Activated CD8-positive, alpha-beta memory T cell treated with anti-CD3 and anti-CD28 coated beads, Interleukin-2, amount 50 U/mL, for 1 hour (primary cell): ENCODE results near the gene LMNA.
A peak's percentile ranks its signal among the peaks of the same experiment; 100 is the strongest.
"Not testable (repeated sequence)": the region's sequence is repeated elsewhere in the genome, so short reads cannot be mapped to it uniquely, and the experiment has no call there.

ENCODE experiments used
- DNase-seq: peaks from one replicate; pipeline ENCODE4 v3.0.0-alpha.2; 2020; ENCODE audit errors: extremely low read depth

Gene LMNA

DNA sequence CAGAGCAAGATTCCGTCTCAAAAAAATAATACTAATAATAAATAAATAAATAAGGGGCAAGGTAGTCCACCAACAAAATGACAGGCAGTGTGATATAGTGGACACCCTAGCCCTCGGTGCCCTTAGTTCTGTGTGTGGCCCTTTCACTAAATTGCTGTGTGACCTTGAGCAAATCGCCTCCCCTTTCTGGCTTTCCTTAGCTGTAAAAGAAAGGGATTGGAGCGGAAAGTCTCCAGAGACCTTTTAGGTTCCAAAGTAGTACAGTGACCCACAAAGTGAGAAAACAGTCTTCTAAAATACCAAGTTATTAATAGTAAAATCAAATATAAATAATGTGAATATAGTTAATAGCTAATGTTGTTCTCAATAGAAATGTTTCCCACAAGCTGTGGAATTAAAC is 7.6 kb downstream of the LMNA start:
- no peak for DNase-seq

DNA sequence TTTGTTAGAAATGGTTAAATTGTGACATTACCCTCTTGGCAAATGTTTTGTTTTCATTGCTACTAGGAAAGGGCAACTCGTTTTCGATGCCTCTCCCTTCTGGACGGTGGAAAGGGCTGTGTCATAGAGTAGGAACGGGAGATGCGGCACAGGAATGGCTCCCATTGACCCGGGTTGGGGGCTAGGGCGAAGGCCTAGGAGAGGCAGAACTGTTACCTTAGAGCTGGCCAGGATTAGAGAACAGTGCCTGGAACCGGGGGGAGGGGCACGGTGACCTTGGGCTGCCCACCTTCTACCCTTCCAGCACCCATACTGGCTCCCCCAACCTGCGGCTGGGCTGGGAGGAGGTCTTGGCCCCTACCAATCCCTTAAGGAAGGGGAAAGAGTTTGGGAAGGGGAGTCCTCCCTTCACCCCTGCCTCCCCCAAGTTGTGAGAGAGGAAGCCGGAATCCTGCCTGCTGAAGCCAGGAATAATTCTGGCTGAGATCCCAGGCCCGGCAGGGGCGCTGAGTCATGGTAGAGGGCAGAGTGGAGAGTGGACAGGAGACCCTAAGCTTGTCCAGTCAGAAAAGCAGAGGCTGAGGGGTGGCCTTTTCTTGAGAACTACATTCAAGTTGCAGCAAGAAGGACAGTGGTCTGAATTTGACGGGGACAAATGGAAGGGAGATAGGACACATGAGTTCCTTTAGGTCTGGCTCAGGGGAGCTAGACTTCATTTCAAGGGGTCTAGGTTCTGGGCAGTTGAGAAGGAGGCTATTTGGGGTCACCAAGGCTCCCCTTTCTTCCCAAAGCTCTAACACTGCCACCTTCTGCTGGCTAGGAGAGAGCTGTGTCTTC is 8.2 kb downstream of the LMNA start:
- DNase-seq: no peak

DNA sequence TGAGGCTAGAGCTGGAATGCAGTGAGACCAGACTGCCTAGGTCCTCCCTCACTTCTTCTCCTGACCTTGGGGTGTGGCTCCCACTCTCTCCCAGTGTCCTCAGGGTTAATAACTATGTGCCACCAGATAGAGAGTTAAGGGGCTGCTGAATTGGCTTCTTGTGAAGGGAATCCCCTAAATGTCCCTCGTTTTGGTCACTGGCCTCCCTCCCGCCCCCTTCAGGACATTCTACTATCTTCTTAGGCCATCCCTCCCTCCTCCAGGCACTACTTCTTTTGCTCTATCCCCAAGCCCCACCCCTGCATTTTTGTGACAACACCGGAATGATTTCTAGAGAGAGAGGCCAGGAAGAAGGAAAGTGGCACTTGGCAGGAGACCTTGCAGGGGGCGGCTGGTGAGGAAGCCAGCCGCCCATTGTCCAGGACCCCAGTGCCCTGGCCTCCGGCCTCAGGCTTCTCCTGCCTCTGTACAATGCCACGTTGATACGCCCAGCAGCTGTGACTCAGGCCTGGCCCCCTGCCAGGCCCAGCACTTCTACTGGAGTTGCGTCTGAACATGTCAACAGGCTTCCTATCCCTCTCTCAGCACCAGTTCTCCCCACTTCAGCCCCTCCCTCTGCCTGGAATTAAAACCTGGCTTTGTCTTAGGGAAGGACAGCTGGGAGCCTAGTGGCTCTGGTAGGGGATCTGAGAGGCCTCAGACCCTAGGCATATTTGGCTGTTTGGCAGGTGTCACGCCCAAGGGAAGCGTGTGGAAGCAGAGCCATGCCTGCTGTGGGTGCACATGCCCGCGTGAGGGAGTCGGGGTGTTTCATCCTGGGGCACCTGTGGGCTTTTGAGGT is 9.1 kb downstream of the LMNA start:
- no peak for DNase-seq

DNA sequence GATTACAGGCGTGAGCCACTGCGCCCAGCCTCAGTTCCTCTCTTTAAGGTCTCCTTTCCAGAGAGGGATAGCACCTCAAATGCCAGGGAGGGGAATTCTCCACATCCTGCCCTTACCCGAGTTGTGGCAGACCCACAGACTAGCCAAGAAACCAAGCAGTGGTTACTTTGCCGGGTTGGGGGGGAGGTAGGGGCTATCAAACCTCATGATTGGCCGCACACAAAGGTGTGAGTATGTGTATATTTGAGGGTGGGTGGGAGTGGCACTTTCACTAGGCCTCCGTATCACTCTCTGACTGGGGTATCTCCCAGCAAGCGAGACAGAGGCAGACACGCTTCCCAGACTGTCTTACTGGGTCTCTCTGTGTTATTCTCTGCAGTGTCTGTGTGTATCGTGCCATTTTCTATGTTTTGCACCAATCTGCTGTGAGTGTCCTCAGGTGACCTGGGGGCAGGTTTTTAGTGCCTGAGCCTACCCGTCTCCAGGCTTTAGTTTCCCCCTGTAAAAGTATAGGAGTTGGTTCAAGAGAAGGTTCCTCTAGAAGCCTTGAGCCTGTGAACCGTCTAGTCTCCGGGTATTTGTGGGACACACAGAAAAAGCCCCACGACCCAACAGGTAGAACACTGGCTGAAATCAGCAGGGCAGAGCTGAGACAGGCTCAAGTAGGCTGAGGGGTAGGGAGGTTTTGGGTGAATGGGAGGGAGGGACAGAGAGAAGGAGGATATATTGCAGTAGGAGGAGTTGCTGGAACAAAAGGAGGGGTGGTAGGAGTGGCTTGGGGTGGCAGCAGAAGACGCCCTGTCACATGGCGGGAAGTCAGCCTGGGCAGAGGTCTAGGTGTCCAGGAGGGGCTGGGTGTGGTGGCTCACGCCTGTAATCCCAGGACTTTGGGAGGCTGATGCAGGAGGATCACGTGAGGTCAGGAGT is 10.3 kb downstream of the LMNA start:
- DNase-seq: no peak

DNA sequence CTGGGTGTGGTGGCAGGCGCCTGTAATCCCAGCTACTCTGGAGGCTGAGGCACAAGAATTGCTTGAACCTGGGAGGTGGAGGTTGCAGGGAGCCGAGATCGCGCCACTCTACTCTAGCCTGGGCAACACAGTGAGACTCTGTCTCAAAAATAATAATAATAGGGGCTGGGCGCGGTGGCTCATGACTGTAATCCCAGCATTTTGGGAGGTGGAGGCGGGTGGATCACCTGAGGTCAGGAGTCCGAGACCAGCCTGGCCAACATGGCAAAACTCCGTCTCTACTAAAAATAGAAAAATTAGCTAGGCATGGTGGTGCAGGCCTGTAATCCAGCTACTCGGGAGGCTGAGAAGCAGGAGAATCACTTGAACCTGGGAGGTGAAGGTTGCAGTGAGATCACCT is 11.0 kb downstream of the LMNA start:
- not testable (repeated sequence) for DNase-seq

DNA sequence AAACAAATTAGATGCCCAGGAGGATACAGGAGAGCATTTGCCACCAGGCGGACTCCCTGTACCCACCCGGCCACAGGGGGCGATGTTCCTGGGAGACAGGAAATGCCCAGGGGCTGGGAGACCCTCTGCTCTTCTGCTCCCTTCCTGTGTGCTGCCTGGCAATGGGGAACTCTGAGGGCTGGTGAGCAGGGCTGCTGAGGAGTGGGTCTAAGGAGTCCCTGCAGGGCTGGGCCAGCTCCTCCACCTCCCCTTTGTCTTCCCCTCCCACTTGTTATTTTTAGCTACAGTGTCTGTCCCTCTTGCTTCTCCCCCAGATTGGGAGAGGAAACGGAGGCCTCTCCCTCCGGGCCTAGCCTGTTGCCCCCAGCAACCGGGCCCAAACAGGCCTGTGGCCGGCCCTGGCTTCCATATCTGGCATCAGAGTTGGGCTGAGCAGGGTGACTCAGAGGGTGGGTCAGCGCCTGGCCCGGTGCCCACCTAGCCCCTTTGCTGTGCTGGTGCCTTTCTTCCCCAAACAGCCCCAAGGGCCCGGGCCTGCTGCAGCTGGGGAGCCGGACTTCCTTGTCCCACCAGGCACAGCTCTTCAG is 11.6 kb downstream of the LMNA start:
- DNase-seq: no peak

DNA sequence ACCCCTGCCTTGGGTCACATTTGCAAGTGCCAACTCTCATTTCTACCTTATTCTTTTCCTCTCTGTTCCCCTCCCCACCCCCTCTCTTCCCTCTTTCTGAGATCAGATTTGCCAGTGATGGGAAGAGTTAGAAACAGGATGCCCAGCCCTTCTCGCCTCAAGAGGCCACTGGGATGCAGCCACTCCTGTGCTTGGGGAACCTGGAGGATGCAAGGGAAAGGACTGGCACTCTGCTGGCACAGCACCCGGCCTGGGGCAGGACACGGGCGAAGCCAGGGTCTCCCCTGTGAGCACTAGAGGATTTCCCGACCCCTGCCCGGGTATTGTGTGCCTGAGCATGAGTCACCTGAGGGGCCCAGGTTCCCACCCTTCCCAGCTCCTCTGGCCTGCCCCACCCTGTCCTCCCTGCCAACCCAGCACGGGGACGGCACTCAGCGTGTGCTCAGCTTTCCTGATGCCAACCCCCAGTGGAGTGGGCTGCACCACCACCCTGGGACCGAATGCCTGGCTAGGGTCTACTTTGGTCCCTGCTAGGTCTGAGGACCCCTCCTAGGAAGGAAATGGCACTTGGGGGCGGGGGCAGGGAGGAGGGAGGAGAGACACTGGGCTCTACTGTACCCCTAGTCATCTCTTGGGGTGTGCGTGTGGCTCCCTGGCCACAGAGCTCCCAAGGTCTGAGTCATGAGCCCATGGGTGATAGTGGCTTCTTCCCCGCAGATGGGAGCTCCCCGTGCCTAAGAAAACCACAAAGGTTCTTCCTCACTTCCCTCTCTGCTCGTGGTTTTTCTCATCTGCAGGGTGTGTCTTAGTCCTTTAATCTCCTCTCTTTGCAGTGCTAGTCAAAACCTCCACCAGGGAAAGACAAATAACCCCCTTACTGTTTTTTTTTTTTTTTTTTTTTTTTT is 12.4 kb downstream of the LMNA start:
- DNase-seq: peak; percentile 84

DNA sequence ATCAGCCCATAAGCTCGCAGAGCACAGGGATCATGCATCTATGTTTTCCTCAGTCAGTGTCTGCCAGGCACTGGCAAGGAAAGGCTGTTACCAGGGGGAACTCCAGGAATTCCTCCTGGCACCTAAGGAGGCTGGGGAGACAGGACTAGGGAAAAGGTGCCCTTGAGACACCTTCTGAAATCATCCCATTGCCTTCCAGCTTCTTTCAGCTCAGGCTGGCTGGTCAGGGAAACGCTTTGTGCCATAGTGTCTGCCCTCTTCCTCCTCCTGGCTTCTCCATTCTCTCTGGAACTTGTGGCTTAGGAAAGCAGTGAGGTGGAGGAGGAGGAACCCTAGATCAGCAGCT is 13.8 kb downstream of the LMNA start:
- no peak for DNase-seq

DNA sequence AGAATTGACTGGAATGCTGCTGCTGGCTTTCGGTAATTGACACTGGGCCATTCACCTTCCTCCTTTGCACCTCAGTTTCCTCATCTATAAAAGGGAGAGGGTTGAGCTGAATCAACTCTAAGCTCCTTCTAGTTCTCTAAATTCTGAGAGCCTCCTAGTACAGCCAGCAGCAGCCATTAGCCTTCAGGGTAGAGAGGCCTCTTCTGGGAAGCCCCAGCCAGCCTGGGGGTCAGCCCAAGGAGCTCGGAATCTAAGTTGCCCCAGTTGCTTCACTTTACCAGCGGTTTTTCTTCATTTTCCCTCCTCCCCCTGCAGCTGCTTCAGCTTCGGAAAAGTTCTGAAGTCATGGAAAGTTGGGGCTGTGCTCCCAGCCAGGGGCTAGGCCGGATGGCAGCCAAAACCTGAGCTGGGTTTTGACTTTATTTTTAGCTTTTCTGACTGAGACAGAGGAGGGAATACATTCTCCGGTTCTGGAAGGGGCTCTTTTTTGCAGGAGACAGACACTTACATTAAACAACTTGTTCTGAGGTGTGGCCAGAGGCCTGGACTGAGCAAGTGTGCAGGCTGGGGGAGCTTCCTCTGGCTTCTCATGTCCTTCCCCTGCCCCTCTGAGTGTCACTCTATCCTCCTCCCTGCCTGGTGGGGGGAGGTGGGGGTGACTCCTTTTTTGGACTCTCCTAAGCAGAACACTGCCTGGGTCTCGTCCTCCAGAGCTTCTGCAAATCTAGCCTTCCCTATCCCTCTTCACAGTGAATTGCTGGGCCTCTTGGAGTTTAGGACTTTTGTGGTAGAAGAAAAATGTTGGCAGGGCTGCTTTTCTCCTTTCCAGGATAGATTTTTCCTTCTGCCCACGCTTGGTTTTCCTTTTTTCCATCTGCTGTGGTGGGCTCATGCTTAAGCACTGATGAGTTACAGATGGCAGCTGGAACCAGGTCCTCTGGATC is 14.4 kb downstream of the LMNA start:
- no peak for DNase-seq

DNA sequence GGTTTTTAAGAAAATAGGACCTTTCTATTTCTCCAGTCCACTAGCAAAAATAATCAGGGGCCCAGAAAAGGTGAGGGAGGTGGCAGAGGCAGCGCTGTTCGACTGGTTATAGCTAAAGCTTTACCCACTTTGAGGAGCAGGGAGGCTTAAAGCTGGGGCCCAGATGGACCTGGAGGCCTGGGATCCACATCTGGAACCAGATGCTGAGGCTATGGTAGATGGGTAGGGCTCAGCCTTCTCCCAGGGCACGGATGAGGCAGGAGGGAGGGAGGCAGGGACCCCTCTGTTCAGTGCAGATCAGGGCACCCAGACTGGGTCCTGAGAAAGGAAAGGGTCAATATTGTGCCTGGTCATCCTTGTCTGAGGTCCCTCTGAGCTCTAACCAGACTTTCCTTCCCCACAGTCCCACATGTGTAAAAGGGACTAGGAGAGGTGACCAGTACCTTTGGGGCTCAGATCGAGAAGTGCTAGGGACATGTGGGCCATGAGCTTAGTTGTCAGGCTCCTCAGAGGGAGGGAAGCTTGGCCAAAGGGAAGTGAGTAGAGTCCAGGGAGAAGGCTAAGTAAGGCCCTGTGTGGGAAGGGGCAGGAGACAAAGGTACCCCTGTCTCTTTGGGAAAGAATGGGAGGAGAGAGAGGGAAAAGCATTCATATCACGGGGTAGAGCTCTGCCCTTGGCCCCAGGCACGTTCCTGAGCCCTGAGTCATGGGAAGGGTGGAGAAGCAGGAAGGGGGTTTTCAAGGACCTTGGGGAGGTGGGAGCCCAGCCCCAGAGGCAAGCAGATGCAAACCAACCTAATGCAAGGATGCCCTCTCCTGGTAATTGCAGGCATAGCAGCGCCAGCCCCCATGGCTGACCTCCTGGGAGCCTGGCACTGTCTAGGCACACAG is 15.4 kb downstream of the LMNA start:
- DNase-seq: no peak

DNA sequence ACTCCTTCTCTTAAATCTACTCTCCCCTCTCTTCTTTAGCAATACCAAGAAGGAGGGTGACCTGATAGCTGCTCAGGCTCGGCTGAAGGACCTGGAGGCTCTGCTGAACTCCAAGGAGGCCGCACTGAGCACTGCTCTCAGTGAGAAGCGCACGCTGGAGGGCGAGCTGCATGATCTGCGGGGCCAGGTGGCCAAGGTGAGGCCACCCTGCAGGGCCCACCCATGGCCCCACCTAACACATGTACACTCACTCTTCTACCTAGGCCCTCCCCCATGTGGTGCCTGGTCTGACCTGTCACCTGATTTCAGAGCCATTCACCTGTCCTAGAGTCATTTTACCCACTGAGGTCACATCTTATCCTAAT is 16.0 kb downstream of the LMNA start:
- DNase-seq: no peak

DNA sequence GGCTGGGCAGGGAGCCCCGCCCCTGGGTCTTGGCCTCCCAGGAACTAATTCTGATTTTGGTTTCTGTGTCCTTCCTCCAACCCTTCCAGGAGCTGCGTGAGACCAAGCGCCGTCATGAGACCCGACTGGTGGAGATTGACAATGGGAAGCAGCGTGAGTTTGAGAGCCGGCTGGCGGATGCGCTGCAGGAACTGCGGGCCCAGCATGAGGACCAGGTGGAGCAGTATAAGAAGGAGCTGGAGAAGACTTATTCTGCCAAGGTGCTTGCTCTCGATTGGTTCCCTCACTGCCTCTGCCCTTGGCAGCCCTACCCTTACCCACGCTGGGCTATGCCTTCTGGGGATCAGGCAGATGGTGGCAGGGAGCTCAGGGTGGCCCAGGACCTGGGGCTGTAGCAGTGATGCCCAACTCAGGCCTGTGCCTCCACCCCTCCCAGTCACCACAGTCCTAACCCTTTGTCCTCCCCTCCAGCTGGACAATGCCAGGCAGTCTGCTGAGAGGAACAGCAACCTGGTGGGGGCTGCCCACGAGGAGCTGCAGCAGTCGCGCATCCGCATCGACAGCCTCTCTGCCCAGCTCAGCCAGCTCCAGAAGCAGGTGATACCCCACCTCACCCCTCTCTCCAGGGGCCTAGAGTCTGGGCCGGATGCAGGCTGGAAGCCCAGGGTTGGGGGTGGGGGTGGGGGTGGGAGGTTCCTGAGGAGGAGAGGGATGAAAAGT is 20.4 kb downstream of the LMNA start:
- no peak for DNase-seq

DNA sequence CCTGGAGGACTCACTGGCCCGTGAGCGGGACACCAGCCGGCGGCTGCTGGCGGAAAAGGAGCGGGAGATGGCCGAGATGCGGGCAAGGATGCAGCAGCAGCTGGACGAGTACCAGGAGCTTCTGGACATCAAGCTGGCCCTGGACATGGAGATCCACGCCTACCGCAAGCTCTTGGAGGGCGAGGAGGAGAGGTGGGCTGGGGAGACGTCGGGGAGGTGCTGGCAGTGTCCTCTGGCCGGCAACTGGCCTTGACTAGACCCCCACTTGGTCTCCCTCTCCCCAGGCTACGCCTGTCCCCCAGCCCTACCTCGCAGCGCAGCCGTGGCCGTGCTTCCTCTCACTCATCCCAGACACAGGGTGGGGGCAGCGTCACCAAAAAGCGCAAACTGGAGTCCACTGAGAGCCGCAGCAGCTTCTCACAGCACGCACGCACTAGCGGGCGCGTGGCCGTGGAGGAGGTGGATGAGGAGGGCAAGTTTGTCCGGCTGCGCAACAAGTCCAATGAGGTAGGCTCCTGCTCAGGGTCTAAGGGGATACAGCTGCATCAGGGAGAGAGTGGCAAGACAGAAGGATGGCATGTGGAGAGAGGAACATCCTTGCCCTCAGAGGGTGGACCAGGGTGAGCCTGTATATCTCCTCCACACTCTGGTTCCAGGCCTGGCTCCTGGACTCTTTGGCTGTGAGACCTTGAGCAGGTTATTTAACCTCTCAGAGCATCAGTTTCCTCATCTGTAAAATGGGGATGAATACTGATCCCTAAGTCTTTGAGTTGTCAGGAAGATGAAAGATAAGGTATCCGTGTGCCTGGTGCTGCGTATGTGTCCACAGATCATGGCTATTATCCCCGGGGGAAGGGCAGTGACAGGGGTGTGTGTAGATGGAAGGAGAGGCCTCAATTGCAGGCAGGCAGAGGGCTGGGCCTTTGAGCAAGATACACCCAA is 21.7 kb downstream of the LMNA start:
- no peak for DNase-seq

DNA sequence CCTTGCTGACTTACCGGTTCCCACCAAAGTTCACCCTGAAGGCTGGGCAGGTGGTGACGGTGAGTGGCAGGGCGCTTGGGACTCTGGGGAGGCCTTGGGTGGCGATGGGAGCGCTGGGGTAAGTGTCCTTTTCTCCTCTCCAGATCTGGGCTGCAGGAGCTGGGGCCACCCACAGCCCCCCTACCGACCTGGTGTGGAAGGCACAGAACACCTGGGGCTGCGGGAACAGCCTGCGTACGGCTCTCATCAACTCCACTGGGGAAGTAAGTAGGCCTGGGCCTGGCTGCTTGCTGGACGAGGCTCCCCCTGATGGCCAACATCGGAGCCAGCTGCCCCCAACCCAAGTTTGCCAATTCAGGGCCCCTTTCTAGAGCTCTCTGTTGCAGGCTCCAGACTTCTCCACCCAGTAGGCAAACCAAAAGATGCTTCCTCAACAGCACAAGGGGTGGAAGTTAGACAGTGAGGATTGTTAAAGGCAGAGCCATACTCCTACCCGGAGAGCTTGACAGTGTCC is 22.5 kb downstream of the LMNA start:
- no peak for DNase-seq

DNA sequence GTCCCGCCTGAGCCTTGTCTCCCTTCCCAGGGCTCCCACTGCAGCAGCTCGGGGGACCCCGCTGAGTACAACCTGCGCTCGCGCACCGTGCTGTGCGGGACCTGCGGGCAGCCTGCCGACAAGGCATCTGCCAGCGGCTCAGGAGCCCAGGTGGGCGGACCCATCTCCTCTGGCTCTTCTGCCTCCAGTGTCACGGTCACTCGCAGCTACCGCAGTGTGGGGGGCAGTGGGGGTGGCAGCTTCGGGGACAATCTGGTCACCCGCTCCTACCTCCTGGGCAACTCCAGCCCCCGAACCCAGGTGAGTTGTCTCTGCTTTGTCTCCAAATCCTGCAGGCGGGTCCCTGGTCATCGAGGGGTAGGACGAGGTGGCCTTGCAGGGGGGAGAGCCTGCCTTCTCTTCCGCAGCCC is 24.0 kb downstream of the LMNA start:
- DNase-seq: no peak

DNA sequence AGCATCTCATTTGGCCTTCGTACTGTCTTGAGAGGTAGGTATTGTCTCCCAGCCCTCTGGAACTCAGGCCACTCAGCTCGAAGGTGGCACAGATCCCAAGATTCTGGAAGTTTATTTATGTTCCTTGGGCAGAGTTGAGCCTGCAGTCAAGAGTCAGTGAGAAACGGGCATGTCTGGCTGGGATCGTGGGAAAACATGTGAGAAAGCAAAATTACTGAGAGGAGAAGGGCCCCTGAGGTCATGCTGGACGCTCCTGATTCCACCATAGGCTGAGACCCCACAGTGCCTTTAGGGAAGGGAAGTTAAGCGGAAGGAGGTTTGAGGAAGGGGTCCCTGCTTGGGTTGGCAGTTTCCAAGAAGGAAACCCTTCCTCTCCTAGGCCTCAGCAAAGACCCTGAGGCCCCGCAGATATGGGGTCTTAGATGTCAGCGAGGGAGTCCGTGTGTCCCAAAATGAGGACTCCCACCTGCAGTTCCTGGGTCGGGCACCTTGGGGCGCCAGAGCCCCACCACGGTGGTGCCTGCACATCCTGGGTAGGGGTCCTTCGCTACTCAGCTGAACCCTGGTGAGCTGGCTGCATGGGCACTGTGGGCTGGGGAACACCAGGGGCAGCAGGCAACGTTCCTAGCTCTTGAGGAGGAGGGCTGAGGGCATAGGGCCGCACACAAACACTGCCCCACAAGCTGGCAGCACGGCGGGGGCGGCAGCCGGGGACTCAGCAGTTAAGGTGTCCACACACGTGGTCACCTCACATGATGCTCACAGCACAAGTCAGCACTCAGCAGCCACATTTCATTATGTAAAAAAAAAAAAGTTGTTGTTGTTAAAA is 26.6 kb downstream of the LMNA start:
- no peak for DNase-seq
